ENCODE measurements around the gene ANXA4.
"Not testable (repeated sequence)": the region's sequence is repeated elsewhere in the genome, so short reads cannot be mapped to it uniquely, and the experiment has no call there.

Gene ANXA4

DNA sequence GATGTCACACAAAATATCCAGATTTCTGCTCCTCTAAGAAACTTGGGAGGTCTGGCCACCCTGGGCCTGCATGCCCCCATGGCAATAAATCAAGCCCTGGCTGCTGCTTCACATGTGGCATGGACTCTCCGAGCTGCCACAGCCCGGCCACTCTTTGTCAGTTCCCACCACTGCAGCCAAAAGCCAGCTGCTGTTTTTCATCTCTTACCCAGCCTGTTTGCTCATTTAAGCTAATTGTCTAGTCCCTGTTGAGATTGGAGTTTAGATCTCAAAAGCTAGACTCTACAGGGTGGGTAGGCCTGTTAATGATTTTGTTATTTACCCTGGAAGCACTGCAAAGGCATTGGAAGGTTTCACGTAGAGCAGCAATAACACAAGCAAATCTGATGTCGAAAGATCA is 20.9 kb upstream of the ANXA4 start:
- no peak for DNase-seq

DNA sequence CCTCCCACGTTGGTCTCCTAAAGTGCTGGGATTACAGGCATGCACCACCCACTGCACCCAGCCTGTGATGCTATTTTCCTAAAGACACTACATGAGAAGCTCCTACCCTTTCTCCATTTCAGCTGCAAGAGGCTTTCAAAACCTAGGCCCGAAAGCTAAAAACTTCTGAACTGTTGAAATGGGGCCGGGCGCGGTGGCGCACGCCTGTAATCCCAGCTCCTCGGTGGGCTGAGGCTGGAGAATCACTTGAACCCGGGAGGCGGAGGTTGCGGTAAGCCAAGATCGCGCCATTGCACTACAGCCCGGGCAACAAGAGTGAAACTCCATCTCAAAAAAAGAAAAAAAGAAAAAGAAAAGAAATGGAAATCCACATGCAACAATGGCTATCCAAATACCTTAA is 18.1 kb upstream of the ANXA4 start:
- no peak for DNase-seq

DNA sequence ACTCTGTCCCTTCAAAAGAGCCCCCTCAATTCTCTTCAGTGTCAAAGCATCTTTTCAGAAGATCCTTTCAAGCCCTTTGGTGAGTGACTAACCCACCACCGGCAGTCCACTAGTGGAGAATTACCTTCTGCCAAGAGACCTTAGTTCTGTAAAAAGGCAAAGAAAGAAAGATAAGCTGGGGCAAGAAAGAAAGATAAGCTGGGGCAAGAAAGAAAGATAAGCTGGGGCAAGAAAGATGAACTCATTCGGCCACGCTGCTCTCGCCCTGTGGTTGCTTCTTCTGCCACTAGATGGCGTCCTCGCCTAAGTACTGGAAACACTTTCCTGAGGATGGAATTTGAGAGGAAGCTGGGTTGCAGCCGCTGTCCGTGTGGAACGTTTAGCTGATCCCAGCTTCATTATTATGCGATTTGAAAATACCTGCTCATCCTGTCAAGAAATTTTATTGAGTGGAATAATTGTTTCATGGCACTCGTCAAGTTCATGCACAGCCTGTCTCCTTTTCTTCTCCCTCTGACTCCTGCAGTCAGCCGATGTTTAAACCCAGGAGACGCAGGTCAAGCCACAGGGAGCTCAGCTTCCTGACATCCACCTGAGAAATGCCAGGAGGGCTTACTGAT is 17.3 kb upstream of the ANXA4 start:
- peak; percentile 30 for DNase-seq

DNA sequence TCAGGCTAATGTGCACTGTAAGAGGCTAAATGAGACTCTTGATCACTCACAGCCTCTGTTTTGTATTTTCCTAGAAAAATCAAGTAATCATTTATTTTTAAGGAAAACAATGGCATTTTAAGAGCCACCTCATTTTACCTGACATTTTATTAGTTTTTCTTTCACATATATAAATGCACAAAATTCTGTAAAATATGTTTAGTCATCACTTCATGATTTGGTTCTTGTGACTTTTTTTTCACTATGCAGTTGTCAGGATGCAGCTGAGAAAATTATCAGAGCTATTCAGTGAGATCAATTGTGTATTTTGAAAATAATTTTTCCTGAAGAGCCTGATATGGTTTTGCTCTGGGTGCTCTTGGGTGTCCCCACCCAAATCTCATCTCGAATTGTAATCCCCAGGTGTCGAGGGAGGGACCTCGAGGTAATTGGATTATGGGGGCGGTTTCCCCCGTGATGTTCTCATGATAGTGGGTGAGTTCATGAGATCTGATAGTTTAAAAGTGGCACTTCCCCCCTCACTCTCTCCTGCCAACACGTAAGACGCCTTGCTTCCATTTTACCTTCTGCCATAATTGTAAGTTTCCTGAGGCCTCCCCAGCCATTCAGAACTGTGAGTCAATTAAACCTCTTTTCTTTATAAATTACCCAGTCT is 16.1 kb upstream of the ANXA4 start:
- no peak for DNase-seq

DNA sequence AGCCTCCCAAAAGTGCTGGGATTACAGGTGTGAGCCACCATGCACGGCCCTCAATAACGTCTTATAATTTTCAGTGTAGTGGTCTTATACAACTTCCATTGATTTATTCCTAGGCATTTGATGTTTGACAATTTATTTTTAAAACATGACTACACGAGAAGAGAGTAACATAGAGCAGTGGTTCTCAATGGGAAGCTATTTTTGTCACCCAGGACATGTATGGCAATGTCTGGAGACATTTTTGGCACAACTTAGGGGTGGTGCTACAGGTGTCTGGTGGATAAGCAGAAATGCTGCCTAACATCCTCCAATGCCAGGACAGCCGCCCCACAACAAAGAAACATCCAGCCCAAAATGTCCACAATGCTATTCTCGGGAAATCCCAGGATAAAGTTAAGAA is 12.7 kb upstream of the ANXA4 start:
- no peak for DNase-seq

DNA sequence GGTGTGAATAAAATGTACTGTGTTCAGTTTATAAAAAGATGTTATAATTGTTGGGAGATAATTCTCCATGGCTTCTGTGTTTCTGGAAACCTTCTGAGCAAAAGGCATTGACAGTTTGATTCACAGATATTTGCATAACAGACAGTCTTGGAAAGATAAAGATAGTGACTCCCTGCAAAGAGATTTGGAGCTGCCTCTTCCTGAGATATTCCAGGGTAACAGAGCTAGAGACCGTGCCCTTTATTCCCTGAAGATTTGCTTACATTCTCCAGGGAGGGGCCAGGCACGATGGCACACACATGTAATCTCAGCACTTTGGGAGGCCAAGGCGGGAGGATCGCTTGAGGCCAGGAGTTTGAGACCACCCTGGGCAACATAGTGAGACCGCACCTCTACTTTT is 12.2 kb upstream of the ANXA4 start:
- DNase-seq: no peak

DNA sequence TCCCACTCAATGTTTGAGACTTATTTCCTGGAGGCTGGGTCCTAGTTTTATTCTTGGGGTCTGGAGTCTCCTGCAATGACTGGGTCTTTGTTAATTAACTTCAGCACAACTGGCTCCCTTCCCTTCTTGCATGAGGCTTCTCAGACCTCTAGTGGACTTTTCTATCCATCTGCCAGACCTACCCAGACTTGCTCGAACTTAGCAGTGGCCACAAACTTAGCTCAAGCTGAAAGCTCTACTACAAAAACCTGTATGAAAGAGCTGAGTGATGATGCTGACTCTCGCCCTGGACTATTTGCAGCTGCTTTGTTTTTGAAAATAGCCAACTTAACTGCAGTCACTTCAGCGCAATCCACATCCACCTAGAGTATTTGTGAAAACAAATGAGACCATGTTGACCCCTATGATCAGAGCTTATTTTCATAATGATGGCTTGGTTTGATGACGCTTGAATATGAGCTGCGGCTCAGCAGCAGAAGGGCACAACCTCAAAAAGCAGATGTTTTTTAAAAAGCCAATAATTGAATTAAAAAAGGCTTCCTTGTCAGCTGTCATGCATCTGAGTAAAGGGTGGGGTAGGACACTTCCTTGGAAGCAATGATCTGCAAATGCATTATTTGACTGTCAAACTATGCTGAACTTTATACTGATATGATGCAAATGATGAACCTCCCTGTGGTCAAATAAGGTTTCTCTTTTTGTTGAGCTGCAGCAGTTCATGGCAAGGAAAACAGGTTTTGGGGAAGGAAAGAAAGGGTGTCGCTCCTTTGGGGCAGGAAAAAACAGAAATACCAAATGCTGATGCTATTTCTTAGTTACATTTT is 10.6 kb upstream of the ANXA4 start:
- no peak for DNase-seq

DNA sequence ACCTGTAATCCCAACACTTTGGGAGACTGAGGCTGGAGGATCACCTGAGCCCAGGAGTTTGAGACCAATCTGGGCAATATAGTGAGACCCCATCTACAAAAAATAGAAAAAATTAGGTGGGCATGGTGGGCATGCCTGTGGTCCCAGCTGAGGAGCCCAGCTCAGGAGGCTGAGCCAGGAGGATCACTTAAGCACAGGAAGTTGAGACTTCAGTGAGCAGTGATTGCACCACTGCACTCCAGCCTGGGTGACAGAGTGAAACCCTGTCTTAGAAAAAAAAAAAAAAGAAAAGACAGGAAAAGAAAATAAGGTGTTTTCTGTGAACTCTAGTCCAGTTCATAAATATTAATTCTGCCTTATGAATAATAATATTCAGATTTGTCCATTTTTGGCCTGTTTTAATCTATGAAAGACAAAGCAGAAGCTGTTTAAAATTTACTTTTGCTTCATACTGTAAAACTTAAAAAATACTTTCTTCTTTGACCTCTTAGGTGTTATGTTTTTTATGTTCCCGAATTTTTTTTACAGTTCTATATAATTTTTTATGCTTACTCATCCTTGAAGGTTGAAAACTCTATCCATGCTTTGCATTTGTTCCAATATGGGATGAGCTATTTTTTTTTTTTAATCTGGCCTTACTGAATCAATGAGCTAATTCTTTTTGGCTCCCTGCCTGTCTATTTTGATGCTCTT is 8.4 kb upstream of the ANXA4 start:
- no peak for DNase-seq

DNA sequence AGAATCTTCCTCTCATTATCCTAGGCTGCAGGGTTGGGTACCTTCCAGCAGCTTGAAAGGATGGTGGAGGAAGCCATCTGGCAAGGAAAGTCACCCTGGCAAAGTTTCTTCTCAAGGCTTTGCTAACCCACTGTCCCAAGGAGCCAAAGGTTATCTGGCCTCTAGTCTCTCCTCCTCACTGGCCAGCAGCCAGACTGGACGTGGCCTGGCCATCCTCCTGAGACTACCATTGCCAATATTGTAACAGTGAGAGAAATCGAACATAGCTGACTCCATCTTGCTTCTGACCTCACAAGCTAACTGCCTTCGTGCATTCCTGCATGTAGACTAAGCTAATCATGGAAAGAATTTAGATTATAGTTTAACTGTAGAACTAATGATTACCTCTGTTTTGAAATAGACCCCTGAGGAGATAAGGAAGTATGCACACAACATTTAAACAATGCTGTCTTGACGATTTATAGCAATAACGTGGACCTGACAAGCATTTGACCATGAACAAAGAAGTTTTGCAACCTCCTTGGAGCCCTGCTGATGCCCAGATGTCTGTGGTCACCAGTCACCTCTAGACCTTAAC is 7.8 kb upstream of the ANXA4 start:
- DNase-seq: no peak

DNA sequence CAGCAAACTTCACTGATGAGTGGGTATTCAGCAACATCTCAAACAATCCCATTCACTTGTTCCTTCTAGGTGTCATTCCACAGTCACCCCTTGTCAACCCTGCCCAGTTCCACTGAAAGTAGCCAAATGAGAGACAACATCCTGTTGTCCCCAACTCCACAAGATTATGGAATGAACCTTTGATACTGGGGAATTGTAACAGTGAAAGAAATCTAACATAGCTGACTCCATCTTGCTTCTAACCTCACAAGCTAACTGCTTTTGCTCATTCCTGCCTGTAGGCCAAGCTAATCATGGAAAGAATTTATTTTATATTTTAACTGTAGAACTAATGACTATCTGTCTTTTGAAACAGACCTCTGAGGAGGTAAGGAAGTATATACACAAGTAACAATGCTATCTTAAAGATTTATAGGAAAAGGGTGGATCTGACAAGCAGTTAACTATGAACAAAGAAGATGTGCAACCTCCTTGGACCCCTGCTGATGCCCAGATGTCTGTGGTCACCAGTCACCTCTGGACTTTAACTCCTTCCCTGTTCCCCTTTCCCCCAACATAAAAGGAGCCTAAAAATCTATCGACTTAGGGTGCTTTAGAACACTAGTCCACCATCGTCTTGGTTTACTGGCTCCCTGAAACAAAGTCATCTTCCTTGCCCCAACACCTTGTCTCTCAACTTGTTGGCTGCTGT is 6.9 kb upstream of the ANXA4 start:
- no peak for DNase-seq

DNA sequence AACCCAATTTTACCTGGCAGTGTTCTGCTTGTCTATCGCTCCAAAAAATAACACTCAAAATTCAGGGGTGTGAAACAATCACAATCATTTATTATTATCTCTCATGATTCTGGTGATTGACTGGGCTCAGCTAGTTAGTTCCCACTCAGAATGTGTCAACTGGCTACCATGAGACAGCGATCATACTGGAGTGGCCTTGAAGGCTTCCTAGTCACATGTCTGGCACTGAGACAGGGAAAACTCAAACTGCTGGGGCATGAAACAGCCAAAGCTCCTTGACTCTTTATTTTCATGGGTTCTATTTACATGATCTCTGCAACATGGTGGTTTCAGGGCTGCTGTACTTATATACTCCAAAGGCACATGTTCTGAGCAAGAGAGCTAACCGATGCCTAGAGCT is 6.2 kb upstream of the ANXA4 start:
- DNase-seq: no peak

DNA sequence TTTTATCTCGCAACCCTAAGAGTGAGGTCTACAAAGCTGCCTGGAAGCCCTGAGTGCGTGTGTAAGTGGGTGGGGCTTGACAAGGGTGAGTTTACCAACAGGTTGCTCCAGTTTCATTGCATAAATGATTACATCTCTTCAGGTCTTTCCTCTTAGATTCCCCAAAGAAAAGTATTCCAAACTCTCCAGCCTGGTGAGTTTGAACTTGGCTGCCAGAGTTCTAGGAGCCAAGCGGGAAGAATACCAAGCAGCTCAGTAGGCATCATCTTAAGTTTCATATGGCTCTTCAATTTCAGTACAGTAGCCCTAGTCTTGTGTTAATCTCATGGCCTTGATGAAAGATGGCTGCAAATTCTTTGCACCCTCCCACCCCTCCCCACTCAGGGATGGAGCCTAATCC is 3.8 kb upstream of the ANXA4 start:
- DNase-seq: not testable (repeated sequence)

DNA sequence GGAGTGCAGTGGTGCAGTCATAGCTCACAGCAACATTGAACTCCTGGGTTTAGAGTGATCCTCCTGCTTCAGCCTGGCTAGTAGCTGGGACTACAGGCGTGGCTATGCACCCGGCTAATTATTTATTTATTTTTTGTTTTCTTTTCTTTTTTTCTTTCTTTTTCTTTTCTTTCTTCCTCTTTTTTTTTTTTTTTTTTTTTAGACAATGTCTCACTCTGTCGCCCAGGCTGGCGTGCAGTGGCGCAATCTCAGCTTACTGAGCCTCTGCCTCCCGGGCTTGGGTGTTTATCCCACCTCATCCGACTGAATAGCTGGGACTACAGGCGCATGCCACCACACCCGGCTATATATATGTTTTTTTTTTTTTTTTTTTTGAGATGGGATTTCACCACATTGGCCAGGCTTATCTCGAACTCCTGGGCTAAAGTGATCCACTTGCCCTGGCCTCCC is 1.4 kb upstream of the ANXA4 start:
- no peak for DNase-seq

DNA sequence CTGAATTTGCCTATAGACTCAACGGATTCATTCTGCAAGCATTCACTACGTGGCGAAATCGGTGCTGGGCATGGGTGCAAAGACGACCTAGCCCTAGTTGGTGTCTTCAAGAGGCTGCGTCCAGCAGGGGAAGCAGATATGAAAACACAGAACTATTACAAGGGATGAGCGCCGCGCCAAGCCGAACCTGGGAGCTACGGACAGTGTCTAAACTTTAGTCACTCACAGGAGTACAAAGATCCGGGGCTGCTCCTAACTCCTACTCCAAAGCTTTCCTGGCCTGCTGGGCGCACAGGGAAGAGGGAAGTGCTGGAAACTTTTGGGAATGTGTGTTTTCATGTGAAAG is 732 bp upstream of the ANXA4 start:
- DNase-seq: peak; percentile 27

DNA sequence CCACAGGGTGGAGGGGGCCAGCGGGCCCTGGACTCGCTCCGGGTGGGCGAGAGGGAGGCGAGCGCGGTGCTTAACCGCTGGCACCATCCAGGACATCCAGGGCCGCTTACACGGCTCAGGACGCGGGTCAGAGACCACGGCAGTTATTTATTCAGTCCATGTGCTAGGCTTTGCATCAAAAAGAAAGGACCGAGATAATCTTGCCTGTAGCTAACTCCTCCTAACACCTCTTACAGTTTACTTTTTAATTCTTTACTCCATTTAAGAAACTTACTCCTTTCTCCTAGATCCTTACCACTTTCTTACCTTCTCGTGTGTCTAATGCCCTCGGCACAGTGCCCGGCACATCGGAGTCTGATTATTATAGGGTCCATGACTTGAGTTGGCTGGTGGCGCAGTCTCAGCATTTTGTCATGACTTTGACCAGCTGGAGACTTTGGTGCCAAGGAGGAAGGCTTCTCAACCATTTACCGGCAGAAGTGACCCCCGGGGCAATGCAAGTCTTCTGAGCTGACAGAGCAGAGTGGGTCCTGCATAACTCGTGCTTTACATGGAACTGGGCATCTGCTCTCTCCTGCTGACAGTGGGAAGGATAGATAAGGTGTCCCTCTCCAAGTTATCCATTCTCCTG is 503 bp downstream of the ANXA4 start:
- no peak for DNase-seq

DNA sequence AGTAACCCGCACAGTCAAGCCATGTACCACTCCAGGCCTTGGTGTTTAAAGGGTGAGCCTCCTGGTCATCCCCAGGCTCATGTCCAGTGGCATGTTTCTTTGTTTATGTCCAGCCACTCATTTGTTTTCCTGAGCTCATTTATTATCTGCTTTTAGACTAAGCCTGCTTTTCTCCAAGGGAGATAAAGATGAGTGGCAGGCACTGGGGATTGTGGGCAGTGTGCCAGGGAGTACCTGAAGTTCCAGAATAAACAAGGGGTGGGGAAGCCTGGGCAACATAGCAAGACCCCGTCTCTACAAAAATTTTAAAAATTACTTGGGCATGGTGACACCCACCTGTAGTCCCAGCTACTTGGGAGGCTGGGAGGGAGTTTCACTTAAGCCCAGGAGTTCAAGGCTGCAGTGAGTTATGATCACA is 1.9 kb downstream of the ANXA4 start:
- DNase-seq: no peak

DNA sequence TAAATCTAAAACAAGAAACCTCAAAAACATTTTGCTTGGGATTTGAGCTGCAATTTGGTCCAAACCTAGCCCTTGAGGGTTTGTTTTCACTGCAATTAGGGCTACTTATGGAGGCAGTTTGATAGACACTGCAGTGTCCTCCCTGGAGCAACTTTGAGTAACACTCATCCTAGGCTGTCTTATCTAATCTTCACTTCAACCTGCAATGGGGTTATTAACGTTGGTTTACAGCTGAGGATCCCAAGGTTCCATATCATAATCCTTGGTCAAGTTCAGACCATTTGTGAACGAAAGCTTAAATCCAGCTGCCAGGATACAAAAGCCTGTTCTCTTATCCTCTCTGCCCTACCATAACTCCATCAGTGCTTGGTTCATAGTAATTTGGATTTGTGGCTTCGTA is 2.5 kb downstream of the ANXA4 start:
- no peak for DNase-seq

DNA sequence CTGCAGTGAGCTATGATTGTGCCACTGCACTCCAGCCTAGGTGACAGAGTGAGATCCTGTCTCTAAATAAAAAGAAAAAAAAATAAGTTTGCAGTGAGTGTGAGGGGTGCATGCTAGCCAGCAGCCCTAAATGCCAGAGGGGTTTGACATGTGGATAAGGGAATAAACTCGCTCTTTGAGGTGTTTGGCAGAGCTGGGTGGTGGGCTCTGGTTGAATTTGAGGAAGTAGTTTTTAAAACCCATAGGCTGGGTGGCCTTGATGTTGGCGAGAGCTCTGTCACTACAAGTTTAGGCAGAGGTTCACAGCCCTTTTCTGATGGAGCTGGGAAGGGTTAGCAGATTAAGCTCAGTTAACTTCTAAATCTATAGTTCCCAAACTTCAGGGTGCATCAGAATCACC is 3.1 kb downstream of the ANXA4 start:
- no peak for DNase-seq

DNA sequence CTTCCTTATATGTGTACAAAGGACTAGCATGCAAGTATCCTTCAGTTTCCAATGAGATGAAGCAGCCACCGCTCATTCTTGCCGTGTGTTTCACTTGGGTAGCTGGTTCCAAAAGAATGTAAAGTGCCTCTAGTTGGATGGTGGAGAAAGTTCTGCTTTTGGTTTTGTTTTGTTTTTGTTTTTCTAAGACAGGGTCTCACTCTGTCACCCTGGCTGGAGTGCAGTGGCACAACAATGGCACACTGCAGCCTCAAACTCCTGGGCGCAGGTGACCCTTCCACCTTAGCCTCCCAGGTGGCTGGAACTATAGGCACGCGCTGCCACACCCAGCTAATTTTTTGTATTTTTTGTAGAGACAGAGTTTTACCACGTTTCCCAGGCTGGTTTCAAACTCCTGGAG is 8.3 kb downstream of the ANXA4 start:
- DNase-seq: no peak

DNA sequence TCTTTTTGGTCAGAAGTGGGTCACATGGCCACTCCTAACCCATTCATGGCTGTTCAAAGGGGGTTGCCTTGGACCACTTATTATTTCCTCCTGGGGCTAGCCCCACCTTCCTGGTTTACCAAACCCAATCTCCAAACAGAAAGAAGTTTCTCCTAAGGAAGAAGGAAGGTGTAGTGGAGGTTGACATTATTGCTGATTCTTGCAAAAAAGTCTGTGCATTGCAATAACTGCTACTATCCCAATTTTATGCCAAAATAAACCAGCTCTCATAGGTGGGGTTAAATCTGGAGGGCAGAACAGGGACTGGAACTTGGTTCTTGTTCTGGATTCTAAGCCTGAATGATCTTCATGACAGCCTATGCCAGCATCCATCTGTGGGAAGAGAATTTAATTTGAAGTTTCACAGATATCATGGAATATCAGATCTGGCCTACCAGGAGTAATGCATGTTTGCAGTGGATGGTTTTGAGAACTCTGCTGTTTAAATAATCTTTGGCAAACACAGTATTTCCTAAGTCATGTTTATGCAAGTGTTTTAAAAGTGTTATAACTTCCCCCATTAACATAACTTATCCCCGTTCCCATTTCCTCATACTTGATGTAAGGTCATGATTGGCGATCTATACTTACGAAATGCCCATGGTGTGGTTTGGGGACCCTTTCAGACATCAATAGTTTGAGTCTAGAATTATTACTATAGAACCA is 11.9 kb downstream of the ANXA4 start:
- no peak for DNase-seq

DNA sequence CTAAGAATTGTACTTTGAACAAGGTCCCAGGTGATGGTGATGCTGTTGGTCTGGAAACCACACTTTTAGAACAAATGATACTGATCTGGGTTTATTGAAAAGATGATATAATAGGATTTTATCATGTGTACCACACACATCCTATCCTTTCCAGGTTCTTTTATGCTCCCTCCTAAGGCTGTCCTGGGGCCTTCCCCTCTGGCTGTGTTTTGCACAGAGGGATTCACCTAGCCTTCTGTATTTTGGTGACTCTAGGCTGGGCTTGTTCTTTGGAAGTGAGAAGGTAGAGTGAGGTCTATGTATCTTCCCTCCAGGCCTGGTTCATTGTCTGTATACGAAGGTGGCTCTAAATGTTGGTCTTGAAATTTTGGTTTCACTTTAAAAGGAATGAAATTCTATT is 12.7 kb downstream of the ANXA4 start:
- DNase-seq: no peak

All from 8988T (cell line).